ENCODE results near the gene DEK.
"Not testable (repeated sequence)": the region's sequence is repeated elsewhere in the genome, so short reads cannot be mapped to it uniquely, and the experiment has no call there.

The DEK gene

DNA sequence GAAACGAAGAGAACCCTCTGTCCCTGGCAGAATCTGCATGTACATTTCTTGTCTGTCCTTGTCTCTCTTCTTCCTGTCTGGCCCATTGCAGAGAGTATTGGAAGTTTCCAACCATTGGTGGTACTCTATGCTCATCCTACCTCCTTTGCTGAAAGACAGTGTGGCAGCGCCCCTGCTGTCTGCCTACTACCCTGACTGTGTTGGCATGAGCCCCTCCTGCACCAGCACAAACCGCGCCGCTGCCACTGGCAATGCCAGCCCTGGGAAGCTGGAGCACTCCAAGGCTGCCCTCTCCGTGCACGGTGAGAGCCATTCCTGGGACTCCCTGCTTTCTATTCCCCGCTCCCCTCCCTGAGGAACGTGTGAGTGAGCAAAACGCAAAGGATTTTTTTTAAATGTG lies 76.6 kb downstream of the DEK start:
- DNase-seq = no peak

DNA sequence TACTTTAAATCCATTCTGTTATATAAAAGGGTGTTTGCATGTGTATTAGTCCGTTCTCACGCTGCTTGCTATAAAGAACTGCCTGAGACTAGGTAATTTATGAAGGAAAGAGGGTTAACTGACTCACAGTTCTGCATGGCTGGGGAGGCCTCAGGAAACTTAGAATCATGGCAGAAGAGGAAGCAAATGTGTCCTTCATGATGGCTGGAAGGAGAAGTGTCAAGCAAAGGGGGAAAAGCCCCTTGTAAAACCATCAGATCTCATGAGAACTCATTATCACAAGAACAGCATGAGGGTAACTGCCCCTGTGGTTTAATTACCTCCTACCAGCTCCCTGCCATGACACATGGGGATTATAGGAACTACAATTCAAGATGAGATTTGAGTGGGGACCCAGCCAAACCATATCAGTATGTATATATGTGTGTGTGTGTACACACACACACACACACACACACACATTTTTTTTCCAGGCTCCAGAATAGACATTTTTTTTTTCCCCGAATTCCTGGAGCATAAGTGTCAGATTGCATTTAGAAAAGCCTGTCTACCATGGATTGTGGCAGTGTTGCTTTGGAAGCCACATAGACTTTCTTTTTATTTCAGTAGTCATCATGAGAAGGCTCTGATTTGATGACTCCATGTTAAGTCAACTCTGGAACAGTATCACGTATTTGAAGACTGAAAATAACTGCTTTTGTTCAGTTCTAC lies 77.6 kb downstream of the DEK start:
- no peak for DNase-seq

DNA sequence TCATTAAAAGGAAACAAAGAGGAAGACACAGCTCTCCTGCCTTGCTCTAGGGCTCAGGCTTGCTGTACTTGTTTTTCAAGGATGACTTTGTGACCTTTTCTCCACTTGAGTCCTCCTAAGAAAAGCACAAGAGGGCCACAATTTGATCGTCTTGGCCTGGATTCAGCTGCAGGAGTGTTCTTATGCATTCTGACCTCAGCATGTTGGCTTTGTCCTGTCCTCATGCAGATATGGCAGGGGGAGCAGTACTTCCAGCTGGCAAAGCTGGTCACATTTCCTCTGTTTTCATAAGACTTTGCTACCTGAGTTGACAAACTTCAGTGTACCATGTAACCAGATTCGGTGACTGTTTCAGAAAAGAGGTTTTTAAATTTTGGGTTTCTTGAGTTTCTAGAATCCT lies 78.3 kb downstream of the DEK start:
- DNase-seq = no peak

DNA sequence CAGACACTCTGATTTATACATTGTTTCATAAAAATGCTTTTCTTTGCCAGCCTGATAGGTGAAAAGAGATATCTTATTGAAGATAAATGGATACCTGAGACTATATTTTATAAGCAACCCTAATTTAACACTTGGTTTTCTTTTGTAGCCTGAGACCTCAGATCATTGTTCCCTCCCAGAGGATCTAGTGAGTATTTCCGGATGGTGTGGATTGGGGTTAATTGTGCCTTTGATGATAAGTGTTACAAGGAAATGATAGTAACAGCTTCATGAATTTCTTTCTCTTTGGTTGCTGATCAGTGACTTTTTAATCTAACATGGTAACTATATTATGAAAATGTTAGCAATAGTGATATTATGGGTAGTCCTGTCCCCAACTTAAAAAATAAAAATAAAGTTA lies 78.7 kb downstream of the DEK start:
- DNase-seq = no peak

DNA sequence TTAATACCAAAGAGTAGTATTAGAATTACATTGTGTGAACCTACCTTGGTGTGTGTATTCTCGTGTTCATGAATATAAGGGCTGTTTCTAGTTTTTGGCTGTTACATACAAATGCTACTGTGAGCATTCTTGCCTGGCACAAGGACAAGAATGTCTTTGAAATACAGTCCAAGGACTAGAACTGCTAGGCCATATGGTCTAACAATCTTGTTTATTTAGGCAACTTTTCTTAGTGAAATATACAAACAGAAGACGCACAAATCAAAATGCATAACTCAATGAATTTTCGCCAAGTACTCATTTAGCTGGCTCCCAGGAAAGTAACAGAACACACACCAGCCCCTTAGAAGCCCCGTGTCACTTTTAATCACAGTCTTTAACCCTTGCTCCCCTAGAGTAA lies 80.6 kb downstream of the DEK start:
- no peak for DNase-seq

DNA sequence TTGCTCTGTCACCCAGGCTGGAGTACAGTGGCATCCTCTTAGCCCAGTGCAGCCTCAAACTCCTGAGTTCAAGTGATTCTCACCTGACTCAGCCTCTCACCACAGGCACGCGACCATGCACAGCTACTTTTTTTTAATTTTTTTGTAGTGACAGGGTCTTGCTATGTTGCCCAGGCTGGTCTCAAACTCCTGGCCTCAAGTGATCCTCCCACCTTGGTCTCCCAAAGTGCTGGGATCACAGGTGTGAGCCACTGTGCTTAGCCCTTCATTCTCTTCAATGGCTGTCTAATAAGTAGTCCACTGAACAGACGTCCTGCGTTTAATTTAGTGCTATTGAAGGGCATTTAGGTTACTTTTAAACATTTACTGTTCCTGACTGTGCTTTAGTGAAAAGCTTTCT lies 81.8 kb downstream of the DEK start:
- no peak for DNase-seq

DNA sequence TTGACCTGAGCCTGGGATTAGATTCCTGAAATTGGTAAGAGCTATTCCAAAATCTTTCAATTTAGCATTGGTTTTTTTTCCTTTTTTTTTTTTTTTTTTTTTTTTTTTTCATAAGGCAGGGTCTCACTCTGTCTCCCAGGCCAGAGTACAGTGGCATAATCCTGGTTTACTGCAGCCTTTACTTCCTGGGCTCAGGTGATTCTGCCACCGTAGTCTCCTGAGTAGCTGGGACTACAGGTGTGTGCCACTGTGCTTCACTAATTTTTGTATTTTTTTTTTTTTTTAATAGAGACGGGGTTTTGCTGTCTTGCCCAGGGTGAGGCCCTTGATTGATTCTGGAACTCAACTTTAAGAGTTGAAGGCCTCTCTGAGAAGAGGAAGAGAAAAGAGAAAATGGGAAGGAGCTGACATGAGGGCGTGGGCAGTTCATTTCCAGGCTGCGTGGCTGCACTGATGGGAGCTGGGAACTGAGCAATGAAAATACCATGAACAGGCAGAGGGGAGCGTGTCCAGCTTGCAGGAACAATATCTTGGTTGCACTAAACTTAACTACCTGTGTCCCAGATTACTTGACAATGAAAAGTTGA lies 84.5 kb downstream of the DEK start:
- no peak for DNase-seq

DNA sequence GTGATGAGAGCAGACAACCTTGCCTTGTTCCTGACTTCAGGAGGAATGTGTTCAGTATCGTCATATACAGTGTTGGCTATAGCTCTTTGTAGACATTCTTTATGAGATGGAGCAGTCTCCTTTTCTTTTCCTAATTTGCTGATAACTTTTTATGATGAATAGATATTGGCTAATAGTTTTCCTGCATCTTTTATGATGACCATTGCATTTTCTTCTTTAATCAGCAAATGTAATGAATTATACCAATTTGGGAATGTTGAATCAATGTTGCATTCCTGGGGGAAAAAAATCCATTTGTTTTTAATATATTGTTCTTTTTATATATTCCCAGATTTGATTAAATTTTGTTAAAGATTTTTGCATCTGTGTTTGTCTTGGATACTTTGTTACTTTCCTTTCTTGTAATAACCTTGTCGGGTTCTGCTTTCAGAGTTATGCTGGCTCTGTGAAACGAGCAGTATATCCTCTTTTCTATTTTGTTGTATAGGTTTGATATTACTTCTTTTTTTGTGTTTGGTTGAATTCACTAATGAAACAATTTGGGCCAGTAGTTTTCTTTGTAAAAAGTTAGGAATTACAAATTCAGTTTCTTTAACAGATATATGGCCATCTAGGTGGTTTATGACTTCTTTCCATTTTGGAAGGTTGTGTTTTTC lies 85.2 kb downstream of the DEK start:
- no peak for DNase-seq

DNA sequence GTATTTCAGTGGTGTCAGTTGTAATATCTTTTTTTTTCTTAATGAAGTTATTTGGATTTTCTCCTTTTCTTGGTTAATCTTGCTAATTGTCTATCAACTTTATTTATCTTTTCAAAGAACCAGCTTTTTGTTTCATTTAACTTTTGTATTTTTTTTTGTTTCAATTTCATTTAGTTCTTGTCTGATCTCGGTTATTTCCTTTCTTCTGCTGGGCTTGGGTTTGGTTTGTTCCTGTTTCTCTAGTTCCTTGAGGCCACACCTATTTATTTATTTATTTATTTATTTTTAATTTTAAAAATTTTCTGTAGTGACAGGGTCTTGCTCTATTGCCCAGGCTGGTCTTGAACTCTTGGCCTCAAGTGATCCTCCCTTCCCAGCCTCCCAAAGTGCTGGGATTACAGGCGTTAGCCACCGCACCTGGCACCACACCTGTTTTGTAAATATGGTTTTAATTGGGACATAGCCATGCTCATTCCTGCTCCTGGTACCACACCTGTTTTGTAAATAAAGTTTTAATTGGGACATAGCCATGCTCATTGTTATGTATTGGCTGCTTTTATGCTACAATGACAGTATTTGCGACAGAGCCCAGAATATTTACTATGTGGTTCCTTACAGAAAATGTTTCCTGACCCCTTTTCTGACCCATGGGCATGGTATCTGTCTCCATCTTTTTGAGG lies 86.9 kb downstream of the DEK start:
- no peak for DNase-seq

DNA sequence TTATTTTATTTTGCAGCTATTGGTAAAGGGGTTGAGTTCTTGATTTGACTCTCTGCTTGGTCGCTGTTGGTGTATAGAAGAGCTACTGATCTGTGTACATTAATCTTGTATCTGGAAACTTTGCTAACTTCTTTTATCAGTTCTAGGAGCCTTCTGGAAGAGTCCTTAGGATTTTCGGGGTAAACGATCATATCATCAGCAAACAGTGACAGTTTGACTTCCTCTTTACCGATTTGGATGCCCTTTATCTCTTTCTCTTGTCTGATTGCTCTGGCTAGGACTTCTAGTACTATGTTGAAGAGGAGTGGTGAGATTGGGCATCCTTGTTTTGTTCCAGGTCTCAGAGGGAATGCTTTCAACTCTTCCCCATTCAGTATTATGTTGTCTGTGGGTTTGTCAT lies 88.1 kb downstream of the DEK start:
- not testable (repeated sequence) for DNase-seq
